NCI-H1417 treated with DMSO at 0.1 percent for 48 hours (cell line): ENCODE measurements around the gene CYCS.
"Not testable (repeated sequence)": the region's sequence is repeated elsewhere in the genome, so short reads cannot be mapped to it uniquely, and the experiment has no call there.

Source experiments
- DNase-seq: peaks from one replicate; lab custom pipeline; 2025; lab: John Stamatoyannopoulos, UW

Gene CYCS

GRCh38 chr7:25118048-25118753, 6.9 kb downstream of the CYCS start:
- no peak for DNase-seq

GRCh38 chr7:25117226-25118047, 7.6 kb downstream of the CYCS start:
- DNase-seq, result no peak

- DNase-seq, result no peak
Observed at GRCh38 chr7:25116621-25117020, 8.4 kb downstream of the CYCS start.

GRCh38 chr7:25110514-25110913, 14.5 kb downstream of the CYCS start:
- not testable (repeated sequence) for DNase-seq

- DNase-seq, result no peak
Observed at GRCh38 chr7:25109276-25109675, 15.8 kb downstream of the CYCS start.

GRCh38 chr7:25105911-25106310, 19.1 kb downstream of the CYCS start:
- no peak for DNase-seq

- no peak for DNase-seq
Observed at GRCh38 chr7:25103773-25104172, 21.3 kb downstream of the CYCS start.

GRCh38 chr7:25101817-25102216, 23.2 kb downstream of the CYCS start:
- DNase-seq, result no peak

- DNase-seq, result no peak
Observed at GRCh38 chr7:25098096-25099046, 26.7 kb downstream of the CYCS start.

- no peak for DNase-seq
Observed at GRCh38 chr7:25095516-25096345, 29.3 kb downstream of the CYCS start.

GRCh38 chr7:25093268-25093826, 31.7 kb downstream of the CYCS start:
- DNase-seq, result no peak

GRCh38 chr7:25091779-25092178, 33.3 kb downstream of the CYCS start:
- DNase-seq, result no peak

GRCh38 chr7:25091176-25091575, 33.9 kb downstream of the CYCS start:
- no peak for DNase-seq

GRCh38 chr7:25090374-25090773, 34.7 kb downstream of the CYCS start:
- no peak for DNase-seq

- no peak for DNase-seq
Observed at GRCh38 chr7:25087855-25088254, 37.2 kb downstream of the CYCS start.

GRCh38 chr7:25084821-25085220, 40.2 kb downstream of the CYCS start:
- DNase-seq, result no peak

- DNase-seq, result no peak
Observed at GRCh38 chr7:25083201-25083600, 41.9 kb downstream of the CYCS start.

GRCh38 chr7:25082041-25082440, 43.0 kb downstream of the CYCS start:
- not testable (repeated sequence) for DNase-seq

GRCh38 chr7:25077096-25077495, 48.0 kb downstream of the CYCS start:
- no peak for DNase-seq

GRCh38 chr7:25075459-25075858, 49.6 kb downstream of the CYCS start:
- DNase-seq, result no peak

- DNase-seq, result no peak
Observed at GRCh38 chr7:25073451-25073850, 51.6 kb downstream of the CYCS start.
